Panc1 (cell line): ENCODE results near the gene STAM.

Experiments used
- CTCF ChIP-seq: fragments of 450-650 bp; IDR thresholded peaks from 2 replicates; pipeline ENCODE4 v1.5.1; 2017; ENCODE audit warnings: mild to moderate bottlenecking
- POLR2AphosphoS5 ChIP-seq: IDR thresholded peaks from 2 replicates; pipeline ENCODE4 v1.6.1; 2012; ENCODE audit warnings: mild to moderate bottlenecking, low read depth, low read length, moderate library complexity
- REST ChIP-seq, 2 experiments: IDR thresholded peaks; 2 replicates each; pipeline ENCODE4 v1.6.1; 2011 to 2012; ENCODE audit warnings: low read depth in 2 of 2, control low read depth in 1 of 2, low read length in 1 of 2, mild to moderate bottlenecking in 1 of 2, moderate library complexity in 1 of 2; ENCODE audit not compliant: insufficient read depth in 1 of 2
- SIN3A ChIP-seq: IDR thresholded peaks from 2 replicates; pipeline ENCODE4 v1.6.1; 2012; ENCODE audit warnings: low read depth, mild to moderate bottlenecking, low read length, moderate library complexity, borderline replicate concordance; ENCODE audit not compliant: insufficient read depth
- TCF7L2 ChIP-seq: IDR thresholded peaks from 2 replicates; pipeline ENCODE4 v1.6.1; 2011; ENCODE audit warnings: mild to moderate bottlenecking, low read depth, low read length, inconsistent platforms

GRCh38 chr10:17730667-17731066, 86.7 kb downstream of the STAM start:
- TF ChIP-seq CTCF, result no peak
- no peak for TF ChIP-seq TCF7L2
- no peak for TF ChIP-seq SIN3A
- no peak for TF ChIP-seq POLR2AphosphoS5
- TF ChIP-seq REST (IDR thresholded peaks at IDR 0.05; ENCODE audit: insufficient read depth in 1 of 2, low read depth in 2 of 2, low read length in 1 of 2), result no peak
